Measurements from ENCODE around the gene CAD.
A peak's percentile ranks its signal among the peaks of the same experiment; 100 is the strongest.

CAD gene

DNA sequence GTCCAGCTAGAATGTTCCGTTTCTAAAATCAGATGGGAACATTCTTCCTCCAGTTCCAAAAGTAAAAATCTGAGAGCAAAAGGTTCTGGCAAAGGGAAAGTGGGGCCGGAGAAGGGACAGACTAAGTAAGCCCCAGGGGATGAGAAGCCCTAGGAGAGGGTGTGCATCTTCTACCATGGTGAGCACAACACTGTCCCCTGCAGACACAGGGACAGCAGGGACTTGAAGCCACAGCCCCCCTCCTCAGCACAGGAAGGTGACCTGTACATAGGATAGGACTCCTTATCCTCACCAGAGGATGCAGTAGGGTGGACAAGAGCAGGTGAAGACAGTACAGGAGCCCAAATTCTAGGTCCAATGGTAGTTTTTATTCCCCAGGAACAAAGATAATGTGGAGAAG lies 17.9 kb upstream of the CAD start:
- DNase-seq, result no peak

DNA sequence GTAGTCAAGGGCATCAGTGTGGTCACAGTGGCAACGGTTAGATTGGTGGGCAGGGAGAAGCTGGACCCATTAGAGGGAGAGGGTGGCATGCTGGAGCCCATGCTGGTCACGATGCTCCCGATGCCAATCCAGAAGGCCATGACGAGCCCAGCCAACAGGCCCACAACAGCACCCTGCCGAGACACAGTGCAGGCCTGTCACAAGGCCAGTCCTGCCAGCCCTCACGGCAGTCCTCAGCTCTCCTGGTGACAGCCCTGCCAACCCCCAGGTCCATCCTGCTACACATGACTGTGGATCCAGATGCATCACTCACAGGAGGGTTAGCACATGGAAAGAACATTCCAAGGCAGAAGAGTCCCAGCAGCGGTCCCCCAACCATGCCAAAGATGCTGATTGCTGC lies 15.5 kb upstream of the CAD start:
- DNase-seq, result no peak

DNA sequence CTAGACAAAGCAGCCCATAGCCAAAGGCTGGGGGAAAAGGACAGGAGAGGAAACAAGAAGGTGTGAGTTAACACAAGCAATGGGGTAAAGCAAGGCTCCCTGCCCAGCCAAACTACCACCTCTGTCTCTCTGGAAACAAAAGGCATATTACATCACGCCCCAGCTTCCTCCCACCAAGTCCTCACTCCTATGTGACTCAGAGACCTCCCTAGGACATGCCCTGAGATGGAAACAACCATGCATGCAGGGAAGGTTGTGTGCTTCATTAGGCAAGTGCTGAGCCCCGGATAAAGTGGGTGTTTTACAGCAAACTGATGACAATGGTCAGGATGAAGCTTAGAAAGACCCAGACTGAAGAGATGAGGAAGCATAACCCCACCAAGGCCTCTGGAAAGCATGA lies 14.3 kb upstream of the CAD start:
- DNase-seq, result no peak

DNA sequence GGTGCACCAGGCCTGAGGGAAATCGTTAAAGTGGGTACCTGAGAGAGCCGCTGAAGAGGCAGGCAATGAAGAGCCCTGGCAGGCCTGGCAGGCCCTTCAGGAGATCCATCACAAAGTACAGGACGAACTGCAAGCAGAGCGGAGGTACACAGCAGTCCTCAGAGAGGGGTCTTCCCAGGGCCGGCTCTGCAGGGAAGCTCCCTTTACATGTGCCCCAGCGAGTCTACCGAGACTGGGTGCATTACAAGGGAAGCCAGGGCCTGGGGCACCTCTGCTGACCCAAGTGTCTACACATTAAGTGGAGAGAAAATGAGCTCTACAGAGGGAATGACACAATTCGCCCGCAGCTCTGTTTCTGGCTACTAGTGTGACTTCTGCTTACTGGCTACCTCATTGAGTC lies 13.4 kb upstream of the CAD start:
- no peak for DNase-seq

DNA sequence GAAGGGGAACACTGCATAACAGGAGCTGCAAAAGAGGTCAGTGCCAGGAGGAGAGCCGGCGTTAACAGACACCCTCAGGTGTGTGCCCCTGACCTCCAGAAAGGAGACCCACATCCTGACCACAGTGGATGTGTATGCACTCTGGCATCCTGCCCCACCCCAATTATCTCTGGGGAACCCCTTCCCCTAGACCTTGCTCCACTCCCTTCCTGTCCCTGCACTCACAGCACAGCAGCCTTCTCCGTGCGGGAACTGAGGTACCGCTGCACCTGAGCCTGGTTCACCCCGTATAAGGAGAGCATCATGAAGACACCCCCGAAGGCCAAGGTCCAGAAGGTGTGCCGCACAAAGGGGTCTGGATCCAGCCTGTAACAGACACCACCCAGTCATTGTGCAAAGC lies 12.6 kb upstream of the CAD start:
- no peak for DNase-seq

DNA sequence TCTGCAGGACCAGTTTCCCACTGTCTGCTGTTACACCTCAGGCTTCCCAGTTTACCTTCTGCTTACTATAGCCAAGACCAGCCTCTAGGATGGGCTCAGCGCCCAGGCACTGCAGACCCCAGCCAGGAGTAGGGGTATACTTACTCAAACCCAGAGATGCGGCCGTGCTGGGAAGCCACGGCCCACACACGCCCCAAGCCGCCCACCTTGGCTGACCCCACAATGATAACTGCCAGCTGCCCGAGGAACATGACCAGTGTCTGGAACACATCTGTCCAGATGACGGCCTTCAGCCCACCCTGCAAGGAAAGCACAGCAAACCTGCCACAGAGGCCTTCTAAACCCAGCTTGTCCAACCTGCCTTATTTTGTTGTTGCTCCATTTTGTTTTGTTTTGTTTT lies 12.0 kb upstream of the CAD start:
- no peak for DNase-seq

DNA sequence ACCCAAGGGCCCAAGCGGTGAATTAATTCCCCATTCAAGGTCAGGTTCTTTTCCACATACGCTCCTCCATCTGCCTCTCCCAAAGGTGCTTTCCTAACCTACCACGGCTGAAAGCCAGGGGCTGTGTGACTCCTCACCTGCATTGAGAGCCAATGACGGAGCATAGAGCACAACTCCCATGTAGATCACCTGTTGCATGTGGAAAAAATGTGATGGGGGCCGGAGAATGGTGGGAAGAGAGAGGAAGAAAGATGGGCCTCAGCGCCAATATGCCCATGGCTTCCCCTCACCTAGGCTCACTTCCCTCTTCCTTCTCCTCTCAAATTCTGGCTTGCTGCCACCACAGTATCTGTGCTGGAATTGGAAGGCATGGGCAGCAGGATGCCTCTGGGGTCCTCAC lies 10.8 kb upstream of the CAD start:
- DNase-seq, result no peak

DNA sequence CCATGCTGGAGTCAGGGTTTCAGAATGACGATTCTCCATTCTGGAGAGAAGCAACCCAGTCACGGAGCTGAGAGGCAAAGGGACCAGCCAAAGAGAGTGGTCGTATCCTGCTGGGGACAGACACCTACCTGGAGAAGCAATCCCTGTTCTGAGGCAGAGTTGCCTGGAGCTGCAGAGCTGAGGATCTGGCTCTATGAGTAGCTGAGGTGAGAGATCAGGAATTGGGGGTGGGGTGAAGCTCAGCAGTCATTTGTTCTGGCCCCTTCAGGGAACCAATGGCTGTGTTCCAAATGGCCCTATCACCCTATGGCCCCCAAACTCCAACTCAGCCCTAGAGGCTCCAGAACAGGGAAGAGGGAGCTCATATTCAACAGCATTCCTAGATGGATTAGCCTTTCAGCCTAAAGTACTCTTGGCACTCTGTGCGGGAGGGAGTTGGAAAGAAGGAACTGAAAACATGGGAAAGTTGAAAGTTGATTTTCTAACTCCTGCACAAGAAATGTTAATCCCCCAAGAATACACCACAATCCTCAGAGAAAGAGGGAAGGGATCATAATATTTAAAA lies 8.6 kb upstream of the CAD start:
- DNase-seq, result no peak

DNA sequence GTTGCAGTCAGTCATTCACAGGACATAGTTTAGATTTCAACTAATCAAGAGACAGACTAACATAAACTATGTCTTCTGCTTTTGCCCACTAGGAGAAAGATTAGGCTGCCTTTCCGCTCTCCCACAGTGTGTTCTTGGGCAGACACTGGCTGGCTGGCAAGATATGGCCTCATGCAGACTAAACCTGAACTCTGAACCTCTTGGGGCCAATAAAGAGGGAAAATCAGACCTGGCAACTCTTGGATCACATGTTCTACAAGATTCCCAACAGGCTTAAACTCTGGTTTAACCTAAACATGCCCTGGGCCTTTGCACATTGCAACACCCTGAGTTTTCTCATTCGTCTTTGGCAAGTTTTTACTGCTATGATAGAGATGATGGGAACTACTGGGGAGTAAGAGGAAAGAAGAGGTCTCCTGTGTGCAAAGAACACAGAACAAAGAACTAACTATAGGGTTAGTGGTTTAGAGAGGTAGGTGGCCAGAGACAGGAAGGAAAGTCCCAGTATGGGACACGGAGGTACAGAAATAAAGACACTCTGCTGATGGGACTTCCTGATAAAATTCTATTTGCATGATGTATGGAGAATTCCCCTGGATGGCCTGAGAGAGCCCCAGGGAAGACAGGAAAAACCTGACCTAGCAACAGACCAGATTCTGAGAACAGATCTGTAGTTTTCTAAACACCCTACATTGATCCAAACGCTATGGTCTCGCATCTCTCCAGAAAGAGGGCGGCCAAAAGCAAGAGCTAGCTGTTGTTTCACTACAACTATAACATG lies 7.4 kb upstream of the CAD start:
- DNase-seq, result no peak

DNA sequence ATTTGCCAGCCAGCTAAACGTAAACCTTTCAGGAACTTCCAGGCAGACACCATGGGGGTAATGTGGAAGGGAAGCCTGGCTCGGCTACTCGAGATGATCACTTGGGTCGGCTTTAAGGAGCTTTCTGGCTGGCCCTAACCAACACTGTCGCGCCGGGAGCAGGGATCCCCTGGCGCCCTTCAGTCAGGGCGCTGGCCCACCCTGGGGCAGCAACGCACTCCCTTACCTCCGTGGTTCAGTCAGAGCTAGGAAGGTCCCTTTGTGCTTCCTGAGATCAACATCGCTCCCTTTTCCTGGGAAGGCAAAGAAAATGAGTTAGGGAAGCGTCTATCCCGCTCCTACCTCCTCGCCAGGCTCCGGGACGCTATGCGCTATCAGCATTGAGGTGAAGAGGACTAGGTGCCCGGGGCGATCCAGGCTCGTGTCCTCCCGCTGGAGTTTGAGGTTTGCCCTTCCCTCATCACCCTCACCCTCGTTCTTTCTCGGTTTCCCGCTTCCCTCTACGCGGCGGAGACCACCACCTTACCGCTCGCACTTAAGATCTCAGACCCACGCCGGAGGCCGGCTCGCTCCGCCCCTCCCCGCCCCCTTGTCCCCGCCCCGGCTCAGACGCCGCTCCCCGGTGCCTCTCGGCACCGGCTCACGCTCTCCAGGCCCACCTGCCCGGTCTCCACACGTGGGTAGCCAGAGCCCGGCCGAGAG lies 5.8 kb upstream of the CAD start:
- DNase-seq, result peak; percentile 52

DNA sequence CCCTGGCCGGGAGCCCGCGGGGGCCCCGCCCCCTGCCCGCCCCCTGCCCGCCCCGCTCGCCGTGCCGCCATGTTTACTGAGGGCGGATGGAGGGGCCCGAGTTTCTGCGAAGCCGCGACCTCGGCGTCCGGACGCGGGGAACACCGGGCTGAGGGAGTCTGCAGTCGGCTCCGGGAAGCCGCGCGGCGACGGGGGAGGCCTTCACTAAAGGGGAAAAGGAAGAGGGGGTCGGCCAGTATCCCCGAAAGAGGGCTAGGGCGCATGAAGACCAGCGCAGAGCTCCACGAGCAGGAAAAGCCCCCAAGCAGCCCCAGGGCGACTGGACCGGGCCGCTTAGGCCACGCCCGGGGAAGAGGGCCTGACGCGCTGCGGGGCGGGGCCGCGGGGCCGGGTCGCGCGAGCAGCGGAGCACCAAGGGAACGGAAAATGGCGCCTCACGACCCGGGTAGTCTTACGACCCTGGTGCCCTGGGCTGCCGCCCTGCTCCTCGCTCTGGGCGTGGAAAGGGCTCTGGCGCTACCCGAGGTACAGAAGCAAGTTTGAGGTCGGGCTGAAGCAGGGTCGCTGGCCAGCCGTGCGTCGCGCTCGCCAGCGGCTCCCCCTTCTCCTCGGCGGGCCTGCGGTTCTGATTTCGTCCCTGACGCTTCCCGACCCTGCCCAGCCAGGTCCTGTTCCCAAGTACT lies 5.1 kb upstream of the CAD start, which contains the start of the genes ATRAID and SLC5A6:
ATRAID (plus strand) TSS at position 99 of the 683 bp plus-strand sequence; CDS start at position 427, 328 bp downstream.
SLC5A6 (minus strand) TSS at position 326 of the 683 bp plus-strand sequence. CDS start 4,618 bp downstream, outside the sequence.
- DNase-seq, result peak; percentile 58

DNA sequence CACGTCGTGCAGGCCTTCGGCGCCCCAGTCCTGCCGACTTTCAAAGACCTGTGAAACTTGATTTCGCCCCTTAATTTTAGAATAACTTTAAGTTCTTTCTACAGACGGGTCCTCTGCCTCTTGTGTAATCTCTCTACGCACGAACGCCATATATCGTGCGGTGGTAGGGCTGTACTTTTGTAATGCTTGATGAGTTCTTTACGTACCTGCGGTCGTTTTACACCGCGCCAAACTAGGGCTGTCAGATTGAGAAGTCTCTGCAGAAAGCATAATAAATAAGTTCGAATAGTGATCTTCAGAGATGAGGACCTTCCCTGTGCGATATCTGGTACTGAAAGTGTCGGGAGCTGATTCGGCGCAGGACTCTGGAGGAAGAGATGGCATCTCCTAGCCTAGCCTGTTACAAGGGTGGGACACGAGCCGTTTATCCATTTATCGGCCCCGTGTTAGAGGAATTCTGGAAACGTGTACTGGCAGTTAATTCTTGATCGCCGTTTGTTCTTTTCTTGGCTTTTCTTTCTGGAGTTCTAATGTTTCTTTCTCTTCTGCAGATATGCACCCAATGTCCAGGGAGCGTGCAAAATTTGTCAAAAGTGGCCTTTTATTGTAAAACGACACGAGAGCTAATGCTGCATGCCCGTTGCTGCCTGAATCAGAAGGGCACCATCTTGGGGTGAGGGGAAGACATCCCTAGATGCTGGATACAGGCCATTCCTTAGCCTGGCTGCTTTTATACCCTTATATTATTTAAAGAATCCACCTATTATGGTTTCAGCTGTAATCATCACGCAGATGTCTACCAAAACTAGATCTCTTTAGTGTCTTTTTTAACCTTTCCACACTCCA lies 4.3 kb upstream of the CAD start:
- DNase-seq, result peak; percentile 36

DNA sequence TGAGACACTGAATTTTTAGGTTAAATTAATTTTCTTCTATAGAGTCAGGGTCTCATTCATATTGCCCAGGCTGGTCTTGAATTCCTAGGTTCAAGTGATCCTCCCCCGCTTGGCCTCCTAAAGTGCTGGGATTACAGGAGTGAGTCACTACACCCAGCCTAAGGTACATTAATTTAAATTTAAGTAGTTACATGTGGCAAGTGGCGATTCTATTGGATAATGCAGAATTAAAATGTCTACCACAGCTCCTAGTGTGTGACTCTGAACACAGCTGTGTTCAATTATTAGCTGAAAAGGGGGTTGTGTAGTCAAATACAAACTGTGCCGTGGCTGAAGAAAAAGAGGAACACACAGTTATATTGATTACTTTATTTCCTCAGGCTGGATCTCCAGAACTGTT lies 2.2 kb upstream of the CAD start:
- DNase-seq, result no peak

DNA sequence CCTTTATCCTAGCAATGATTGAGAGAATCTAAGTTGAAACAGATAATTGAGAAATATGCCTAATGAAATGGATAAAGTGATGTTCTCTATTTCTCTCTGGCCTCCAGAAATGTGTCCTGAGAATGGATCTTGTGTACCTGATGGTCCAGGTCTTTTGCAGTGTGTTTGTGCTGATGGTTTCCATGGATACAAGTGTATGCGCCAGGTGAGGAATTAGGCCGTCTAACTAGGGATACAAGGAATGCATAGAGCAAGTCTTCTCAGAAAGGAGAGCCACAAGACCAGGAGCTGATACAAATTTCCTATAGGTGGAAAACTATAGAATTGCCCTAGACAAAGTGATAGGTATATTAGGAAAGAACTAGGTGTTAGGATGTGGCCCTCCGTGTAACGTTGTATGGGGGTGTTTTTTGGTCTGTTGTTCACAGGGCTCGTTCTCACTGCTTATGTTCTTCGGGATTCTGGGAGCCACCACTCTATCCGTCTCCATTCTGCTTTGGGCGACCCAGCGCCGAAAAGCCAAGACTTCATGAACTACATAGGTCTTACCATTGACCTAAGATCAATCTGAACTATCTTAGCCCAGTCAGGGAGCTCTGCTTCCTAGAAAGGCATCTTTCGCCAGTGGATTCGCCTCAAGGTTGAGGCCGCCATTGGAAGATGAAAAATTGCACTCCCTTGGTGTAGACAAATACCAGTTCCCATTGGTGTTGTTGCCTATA lies 592 bp upstream of the CAD start:
- DNase-seq, result no peak

DNA sequence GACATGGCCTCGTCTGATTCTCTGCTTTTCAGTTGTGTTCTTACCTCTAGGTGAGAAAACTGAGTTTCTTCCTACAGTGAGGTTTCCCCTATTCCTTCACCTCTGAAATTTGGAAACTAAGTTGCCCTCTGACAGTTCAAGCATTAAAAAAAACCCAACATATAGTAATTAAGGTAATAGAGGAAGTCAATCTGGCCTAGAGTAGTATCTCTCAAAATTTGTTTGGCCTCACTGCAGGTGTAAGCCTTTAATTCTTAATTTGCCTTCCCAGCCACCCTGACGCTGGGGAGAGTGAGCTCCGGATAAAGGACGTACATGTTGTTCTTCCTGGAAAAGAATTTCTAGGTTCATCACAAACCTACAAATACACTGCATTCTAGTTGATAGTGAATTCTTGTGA lies 1.4 kb downstream of the CAD start:
- no peak for DNase-seq

DNA sequence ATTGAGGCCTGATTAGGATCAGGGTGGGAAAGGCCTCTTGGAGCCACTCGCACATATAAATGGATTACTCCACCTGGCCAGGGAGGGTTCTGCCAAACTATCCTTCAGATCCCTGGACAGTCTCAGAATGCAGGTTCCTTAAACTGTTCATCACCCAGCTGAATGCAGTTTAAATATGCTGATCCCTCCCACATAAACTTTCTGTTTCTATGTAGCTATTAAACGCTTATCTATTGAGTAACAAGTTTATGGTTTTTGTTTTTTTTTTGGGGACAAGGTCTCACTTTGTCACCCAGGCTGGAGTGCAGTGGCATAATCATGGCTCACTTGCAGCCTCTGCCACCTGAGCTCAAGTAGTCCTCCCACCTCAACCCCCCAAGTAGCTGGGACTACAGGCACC lies 1.9 kb downstream of the CAD start:
- DNase-seq, result no peak

DNA sequence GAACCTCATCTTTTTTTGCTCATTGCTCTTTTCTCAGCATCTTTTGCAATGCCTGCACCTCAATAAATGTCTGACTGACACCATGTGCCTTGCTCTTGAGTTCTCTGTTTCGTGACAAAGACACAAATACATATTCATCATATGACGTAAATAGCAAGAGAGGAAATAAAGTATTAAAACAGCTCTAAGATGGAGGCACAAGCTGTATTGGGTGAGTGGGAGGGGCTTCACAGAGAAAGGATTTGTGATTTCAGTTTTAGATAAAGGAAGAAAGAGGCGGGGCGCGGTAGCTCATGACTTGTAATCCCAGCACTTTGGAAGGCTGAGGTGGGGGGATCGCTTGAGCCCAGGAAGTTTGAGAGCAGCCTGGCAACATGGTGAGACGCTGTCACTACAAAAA lies 2.9 kb downstream of the CAD start:
- no peak for DNase-seq

DNA sequence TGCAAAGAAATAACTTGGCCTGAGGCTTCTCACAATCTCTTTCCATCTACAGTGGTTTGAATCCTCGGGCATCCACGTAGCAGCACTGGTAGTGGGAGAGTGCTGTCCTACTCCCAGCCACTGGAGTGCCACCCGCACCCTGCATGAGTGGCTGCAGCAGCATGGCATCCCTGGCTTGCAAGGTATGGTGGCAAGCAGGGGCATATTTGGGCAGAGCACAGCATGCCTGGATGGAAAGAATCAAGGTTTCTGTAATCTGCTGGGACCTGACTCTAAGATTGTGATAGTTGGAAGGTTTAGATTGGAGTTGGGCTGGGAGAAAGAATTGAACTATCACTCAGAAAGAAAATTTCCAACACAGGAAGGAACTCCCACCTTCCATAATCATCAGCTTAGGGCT lies 4.0 kb downstream of the CAD start:
- DNase-seq, result no peak

DNA sequence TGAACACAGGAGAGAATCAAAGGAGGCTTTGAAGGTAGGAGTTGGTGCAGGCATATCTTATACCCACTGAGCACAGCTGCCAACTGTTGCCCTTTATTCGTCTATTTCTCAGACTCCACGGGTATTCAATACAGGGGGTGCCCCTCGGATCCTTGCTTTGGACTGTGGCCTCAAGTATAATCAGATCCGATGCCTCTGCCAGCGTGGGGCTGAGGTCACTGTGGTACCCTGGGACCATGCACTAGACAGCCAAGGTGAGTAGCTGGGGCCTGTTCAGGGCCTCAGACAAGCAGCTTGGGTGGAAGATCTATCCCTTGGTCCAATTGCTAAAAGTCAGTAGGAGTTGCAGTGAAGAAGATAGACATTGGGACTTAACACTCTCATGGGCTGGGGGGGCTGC lies 5.2 kb downstream of the CAD start:
- DNase-seq, result no peak

DNA sequence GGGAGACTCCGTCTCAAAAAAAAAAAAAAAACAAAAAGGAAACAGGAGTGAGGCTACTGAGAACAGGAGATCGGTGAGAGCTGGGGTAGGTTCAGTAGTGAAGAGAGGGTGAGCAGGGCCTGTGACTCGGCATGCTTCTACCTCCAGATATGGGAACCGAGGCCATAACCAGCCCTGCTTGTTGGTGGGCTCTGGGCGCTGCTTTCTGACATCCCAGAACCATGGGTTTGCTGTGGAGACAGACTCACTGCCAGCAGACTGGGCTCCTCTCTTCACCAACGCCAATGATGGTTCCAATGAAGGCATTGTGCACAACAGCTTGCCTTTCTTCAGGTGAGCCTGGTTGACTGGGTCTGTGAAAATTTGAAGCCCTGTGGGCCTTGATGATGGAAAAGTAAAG lies 6.2 kb downstream of the CAD start:
- DNase-seq, result no peak

DNA sequence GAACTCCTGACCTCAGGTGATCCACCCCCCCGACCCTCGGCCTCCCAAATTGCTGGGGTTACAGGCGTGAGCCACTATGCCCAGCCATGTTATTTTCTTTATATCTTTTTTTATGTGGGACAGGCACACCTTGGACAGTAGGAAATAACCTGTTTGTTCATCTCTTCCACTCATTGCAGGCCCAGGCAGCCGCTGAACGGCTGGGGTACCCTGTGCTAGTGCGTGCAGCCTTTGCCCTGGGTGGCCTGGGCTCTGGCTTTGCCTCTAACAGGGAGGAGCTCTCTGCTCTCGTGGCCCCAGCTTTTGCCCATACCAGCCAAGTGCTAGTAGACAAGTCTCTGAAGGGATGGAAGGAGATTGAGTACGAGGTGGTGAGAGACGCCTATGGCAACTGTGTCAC lies 8.4 kb downstream of the CAD start:
- DNase-seq, result no peak

DNA sequence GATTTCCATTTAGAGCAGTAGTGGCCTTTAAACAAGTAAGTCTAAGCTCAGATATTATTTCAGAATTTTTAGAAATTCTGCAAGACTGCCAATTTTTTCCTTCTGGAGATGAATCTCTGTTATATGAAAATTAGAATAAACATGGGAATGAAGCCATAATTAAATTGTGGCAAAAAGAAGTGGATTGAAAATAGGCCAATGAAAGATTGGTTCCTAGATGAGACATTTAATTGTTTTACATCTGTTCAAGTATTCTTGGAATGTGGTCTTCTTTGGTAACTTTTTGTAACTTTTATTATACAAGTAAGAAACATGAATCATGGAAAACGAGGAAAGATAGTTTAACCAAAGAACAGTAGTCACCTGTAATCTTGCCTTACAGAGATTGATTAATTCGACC lies 10.3 kb downstream of the CAD start:
- DNase-seq, result no peak

Measured in DMS 273 treated with DMSO at 0.1 percent for 48 hours (cell line).